Activated CD4-positive, alpha-beta memory T cell treated with anti-CD3 and anti-CD28 coated beads, Interleukin-2, amount 10 ng/mL, durations not matched to agents 7 days and 5 days (primary cell): ENCODE data around the gene CLUH. TPM values are rescaled to one million over a fixed set of nuclear protein-coding genes. Genes with fewer than 3 reads are reported as not detected.

Source experiments
- CTCF ChIA-PET: fragments of 350-600 bp; sonication (Branson Sonifier 250); formaldehyde crosslinking; loops from one replicate; lab custom pipeline; 2021; ENCODE audit warnings: antibody characterized with exemption, inconsistent platforms; lab: Charles Lee
- POLR2A ChIA-PET: fragments of 350-600 bp; sonication (Branson Sonifier 250); formaldehyde crosslinking; loops from one replicate; lab custom pipeline; 2021; ENCODE audit warnings: antibody characterized with exemption; lab: Charles Lee
- DNase-seq: peaks from one replicate; pipeline ENCODE4 v3.0.0-alpha.2; 2020
- H3K27ac Mint-ChIP-seq: one replicate; pipeline ENCODE4 v1.8.0; 2021; ENCODE audit warnings: mild to moderate bottlenecking, mixed read lengths
- H3K27me3 Mint-ChIP-seq: one replicate; pipeline ENCODE4 v1.8.0; 2021; ENCODE audit warnings: mixed read lengths
- H3K36me3 Mint-ChIP-seq: one replicate; pipeline ENCODE4 v1.8.0; 2021; ENCODE audit warnings: low read depth, mixed read lengths
- H3K4me1 Mint-ChIP-seq: one replicate; pipeline ENCODE4 v1.8.0; 2021; ENCODE audit warnings: mixed read lengths
- H3K4me3 Mint-ChIP-seq: one replicate; pipeline ENCODE4 v1.8.0; 2021; ENCODE audit warnings: mild to moderate bottlenecking, mixed read lengths
- H3K9me3 Mint-ChIP-seq: one replicate; pipeline ENCODE4 v1.8.0; 2021; ENCODE audit warnings: mixed read lengths
- total RNA-seq, 2 experiments: library from RNA; stranded (reverse); gene quantifications; one replicate each; pipeline ENCODE4 v1.2.3, GENCODE V29; 2021

The CLUH gene, protein sequence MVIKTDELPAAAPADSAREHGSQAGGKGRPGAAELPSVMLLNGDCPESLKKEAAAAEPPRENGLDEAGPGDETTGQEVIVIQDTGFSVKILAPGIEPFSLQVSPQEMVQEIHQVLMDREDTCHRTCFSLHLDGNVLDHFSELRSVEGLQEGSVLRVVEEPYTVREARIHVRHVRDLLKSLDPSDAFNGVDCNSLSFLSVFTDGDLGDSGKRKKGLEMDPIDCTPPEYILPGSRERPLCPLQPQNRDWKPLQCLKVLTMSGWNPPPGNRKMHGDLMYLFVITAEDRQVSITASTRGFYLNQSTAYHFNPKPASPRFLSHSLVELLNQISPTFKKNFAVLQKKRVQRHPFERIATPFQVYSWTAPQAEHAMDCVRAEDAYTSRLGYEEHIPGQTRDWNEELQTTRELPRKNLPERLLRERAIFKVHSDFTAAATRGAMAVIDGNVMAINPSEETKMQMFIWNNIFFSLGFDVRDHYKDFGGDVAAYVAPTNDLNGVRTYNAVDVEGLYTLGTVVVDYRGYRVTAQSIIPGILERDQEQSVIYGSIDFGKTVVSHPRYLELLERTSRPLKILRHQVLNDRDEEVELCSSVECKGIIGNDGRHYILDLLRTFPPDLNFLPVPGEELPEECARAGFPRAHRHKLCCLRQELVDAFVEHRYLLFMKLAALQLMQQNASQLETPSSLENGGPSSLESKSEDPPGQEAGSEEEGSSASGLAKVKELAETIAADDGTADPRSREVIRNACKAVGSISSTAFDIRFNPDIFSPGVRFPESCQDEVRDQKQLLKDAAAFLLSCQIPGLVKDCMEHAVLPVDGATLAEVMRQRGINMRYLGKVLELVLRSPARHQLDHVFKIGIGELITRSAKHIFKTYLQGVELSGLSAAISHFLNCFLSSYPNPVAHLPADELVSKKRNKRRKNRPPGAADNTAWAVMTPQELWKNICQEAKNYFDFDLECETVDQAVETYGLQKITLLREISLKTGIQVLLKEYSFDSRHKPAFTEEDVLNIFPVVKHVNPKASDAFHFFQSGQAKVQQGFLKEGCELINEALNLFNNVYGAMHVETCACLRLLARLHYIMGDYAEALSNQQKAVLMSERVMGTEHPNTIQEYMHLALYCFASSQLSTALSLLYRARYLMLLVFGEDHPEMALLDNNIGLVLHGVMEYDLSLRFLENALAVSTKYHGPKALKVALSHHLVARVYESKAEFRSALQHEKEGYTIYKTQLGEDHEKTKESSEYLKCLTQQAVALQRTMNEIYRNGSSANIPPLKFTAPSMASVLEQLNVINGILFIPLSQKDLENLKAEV (N-terminal part only)
- total RNA-seq: 10 to 100 TPM; 36.4 to 37.9 TPM

- Mint-ChIP-seq H3K27ac (peak within 1 kb of the TSS; percentile 80), H3K27me3 (no peaks in the 10 kb centered on the region), H3K4me1 (peaks cover 42% of the 10 kb centered on the region), H3K36me3 (no peaks in the 10 kb centered on the region), H3K9me3 (no peaks in the 10 kb centered on the region), H3K4me3 (peak within 1 kb of the TSS; percentile 90)
- ChIA-PET POLR2A (interaction anchor here (0.7 to 1.6 kb wide), 4 partner anchors 23 to 375 kb away, joined by 3 to 5 read pairs (median 3); partner anchors contain the start of genes PAFAH1B1 and TSR1), CTCF (no interaction called here)
- DNase-seq: peak; percentile 97
Observed at GRCh38 chr17:2711608-2712299, at the start of gene CLUH. Gene CLUH, minus strand, starts transcription at chr17:2711764. Its CDS starts 103 bp downstream, at chr17:2711661.

GRCh38 chr17:2758870-2759269, 47.3 kb upstream of the CLUH start:
- ChIA-PET CTCF (no interaction called here), POLR2A (no interaction called here)
- H3K4me1 Mint-ChIP-seq: peaks cover 3% of the 10 kb centered on the region
- H3K9me3 Mint-ChIP-seq: no peaks in the 10 kb centered on the region
- DNase-seq: no peak
- H3K27me3 Mint-ChIP-seq: peaks cover 41% of the 10 kb centered on the region
- H3K36me3 Mint-ChIP-seq: no peaks in the 10 kb centered on the region
- no peak overlapping the region for H3K27ac Mint-ChIP-seq
- H3K4me3 Mint-ChIP-seq: no peak overlapping the region

DNA sequence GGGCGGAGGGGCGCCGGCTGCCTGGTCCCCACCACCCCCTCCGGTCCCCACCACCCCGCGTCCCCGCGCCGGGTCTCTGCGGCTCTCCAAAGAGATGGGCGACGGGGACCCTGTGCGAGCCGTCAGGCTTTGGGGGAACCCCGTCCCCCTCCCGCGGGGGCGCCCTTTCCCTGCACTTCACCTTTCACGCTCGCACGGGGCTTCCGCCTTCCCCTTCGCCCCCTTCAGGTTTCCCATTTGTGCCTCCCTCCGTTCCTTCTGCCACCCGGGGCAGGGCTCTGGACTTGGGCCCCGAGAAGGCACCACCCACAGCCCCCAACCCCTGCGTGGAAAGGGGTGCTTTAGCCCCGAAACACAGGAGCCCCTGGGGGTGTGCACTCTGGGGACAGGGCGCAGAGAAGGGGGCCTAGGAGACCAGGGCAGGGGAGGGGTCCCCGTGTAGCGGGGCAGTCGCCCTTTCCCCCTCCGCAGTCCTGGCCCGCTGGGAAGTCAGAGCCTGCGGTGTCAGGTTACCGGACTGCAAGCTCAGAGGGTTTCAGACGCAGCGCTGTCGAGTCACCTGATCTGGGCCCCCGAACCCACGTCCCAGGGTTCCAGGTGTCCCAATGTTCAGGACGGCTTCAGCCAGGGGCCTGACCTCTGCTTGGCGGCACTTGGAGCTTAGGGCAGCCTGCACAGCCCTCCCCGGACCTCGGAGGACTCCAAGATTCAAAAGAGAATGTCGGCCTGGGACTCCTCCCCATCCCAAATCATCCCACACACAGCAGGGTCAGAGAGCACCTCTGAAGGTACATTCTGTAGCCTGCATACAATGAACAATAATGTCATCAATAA, 44.5 kb upstream of the CLUH start:
- Mint-ChIP-seq H3K4me1 (peaks cover 3% of the 10 kb centered on the region), H3K36me3 (no peaks in the 10 kb centered on the region), H3K27me3 (peaks cover 40% of the 10 kb centered on the region), H3K9me3 (no peaks in the 10 kb centered on the region), H3K4me3 (peak overlapping the region; percentile 27), H3K27ac (no peak overlapping the region)
- POLR2A ChIA-PET: no interaction called here
- CTCF ChIA-PET: no interaction called here
- DNase-seq: no peak

GRCh38 chr17:2751491-2751890, 39.9 kb upstream of the CLUH start:
- Mint-ChIP-seq H3K36me3 (no peaks in the 10 kb centered on the region), H3K9me3 (no peaks in the 10 kb centered on the region), H3K4me1 (peaks cover 5% of the 10 kb centered on the region), H3K27ac (no peak overlapping the region), H3K27me3 (peaks cover 34% of the 10 kb centered on the region), H3K4me3 (no peak overlapping the region)
- no peak for DNase-seq
- ChIA-PET CTCF (interaction anchor here (0.9 kb wide), 1 partner anchor 17 kb away, joined by 3 read pairs; no protein-coding TSS in a partner anchor), POLR2A (no interaction called here)

- Mint-ChIP-seq H3K36me3 (no peaks in the 10 kb centered on the region), H3K4me1 (peaks cover 3% of the 10 kb centered on the region), H3K27ac (no peak overlapping the region), H3K27me3 (peaks cover 31% of the 10 kb centered on the region), H3K4me3 (no peak overlapping the region), H3K9me3 (no peaks in the 10 kb centered on the region)
- ChIA-PET CTCF (no interaction called here), POLR2A (no interaction called here)
- no peak for DNase-seq
Observed at GRCh38 chr17:2750721-2751120, 39.2 kb upstream of the CLUH start.

DNA sequence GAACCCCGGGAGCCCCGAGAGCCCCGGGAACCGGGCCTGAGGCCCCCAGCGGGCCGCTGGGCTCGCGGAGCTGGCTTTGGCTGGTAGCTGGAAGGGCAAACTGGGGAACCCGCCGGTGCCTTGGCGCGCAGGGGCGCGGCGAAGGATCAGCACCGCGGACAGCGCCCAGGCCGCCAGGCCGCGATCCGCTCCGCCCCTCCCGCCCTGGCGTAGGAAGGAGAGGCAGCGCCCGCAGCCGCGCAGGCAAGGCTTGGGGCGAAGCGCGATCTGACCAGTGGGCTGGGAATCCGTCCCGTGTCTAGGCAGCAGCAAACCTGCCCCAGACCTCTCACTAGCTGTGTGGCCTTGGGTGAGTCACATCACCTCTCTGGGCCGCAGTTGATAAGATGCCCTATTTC, 38.2 kb upstream of the CLUH start:
- DNase-seq: peak; percentile 77
- H3K27ac Mint-ChIP-seq: no peak overlapping the region
- H3K27me3 Mint-ChIP-seq: peaks cover 35% of the 10 kb centered on the region
- H3K9me3 Mint-ChIP-seq: no peaks in the 10 kb centered on the region
- ChIA-PET POLR2A (no interaction called here), CTCF (interaction anchor here (0.6 to 0.8 kb wide), 2 partner anchors 25 to 222 kb away, joined by 3 read pairs; no protein-coding TSS in a partner anchor)
- H3K4me3 Mint-ChIP-seq: no peak overlapping the region
- no peaks in the 10 kb centered on the region for H3K36me3 Mint-ChIP-seq
- peaks cover 3% of the 10 kb centered on the region for H3K4me1 Mint-ChIP-seq

DNA sequence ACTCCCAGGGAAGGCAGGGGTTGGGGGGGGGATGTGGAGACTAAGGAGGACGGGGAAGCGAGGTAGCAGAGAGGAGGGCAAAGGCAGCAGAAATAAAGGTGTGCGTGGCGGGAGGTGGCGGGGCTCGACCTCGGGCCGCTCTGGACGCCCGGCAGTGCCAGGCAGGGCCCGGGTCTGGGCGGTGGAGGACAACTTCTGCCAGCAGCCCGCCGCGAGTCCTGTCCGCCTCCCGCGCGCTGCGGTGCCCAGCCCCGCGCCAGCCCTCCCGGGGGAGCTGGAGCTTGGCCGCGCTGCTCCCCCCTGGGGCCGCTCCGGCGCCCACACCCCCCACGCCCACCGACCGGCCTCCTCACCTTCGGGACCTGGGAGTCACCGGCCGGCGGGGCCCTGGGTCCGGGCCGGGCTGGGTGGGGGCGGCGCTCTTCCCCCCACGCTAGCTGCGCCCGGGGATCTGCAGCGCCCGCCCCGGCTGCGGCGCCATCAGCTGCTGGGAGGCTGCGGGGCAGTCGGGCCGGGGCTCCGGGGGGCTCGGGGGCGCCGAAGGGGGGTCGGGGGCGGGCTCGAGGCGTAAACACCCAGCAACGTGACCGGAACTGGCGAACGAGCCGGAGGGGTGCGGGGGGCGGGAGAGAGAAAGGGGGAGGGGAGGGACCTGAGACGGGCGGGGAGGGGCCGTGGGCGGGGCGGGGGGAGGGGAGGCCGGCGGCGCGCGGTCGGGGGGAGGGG, 37.7 kb upstream of the CLUH start, which contains the start of gene CCDC92B:
CCDC92B (minus strand) TSS at position 595 of the 726 bp plus-strand sequence. CDS start 14,507 bp downstream, outside the sequence.
- ChIA-PET POLR2A (no interaction called here), CTCF (interaction anchor here (0.6 to 0.8 kb wide), 2 partner anchors 25 to 223 kb away, joined by 3 read pairs; no protein-coding TSS in a partner anchor)
- Mint-ChIP-seq H3K9me3 (no peaks in the 10 kb centered on the region), H3K4me3 (no peak within 1 kb of the TSS), H3K4me1 (peaks cover 2% of the 10 kb centered on the region), H3K36me3 (no peaks in the 10 kb centered on the region), H3K27me3 (peaks cover 35% of the 10 kb centered on the region), H3K27ac (no peak within 1 kb of the TSS)
- no peak for DNase-seq

DNA sequence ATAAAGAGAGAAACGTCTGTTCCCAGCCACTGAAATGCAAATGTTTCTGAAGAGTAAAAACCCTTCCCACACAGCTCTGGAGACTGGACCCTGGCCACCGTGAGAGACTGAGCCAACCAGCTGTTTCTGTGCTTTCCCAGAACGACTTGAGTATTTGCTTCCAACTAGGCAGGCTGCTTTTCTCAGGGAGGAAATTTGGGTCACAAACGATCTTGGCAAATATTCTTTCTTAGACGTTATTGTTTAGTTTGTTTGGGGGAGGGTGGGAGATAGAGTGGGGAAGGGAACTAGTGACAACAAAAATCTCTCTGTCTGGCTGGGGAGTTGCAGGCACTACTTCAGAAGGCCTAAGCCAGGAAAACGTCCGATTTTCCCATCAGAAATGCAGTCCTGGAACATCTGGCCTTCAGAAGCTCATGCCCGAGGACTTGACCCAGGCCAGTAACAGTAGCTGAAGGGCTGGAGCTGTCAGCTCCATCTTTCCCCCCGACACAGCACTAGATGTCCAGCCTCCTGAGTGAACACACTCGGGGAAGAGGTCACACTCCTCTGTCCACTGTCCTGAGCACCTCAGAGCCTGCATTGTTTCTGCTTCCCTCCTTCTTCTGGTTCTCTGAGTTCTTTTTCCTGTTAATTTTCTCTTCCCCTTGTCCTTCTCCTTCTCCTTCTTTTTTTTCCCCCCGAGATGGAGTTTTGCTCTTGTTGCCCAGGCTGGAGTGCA, 33.9 kb upstream of the CLUH start:
- H3K36me3 Mint-ChIP-seq: no peaks in the 10 kb centered on the region
- H3K4me1 Mint-ChIP-seq: no peaks in the 10 kb centered on the region
- CTCF ChIA-PET: interaction anchor here (0.9 kb wide), 1 partner anchor 9 kb away, joined by 4 read pairs; no protein-coding TSS in a partner anchor
- H3K27ac Mint-ChIP-seq: no peak overlapping the region
- no peaks in the 10 kb centered on the region for H3K9me3 Mint-ChIP-seq
- POLR2A ChIA-PET: no interaction called here
- no peak for DNase-seq
- H3K27me3 Mint-ChIP-seq: peaks cover 34% of the 10 kb centered on the region
- H3K4me3 Mint-ChIP-seq: no peak overlapping the region

GRCh38 chr17:2737693-2738092, 26.1 kb upstream of the CLUH start:
- Mint-ChIP-seq H3K27ac (no peak overlapping the region), H3K27me3 (peaks cover 7% of the 10 kb centered on the region), H3K9me3 (no peaks in the 10 kb centered on the region), H3K4me1 (no peaks in the 10 kb centered on the region), H3K4me3 (no peak overlapping the region), H3K36me3 (no peaks in the 10 kb centered on the region)
- ChIA-PET POLR2A (no interaction called here), CTCF (no interaction called here)
- DNase-seq: no peak

GRCh38 chr17:2736956-2737355, 25.4 kb upstream of the CLUH start:
- H3K4me3 Mint-ChIP-seq: no peak overlapping the region
- H3K27me3 Mint-ChIP-seq: peaks cover 5% of the 10 kb centered on the region
- H3K27ac Mint-ChIP-seq: no peak overlapping the region
- POLR2A ChIA-PET: no interaction called here
- no peak for DNase-seq
- H3K4me1 Mint-ChIP-seq: no peaks in the 10 kb centered on the region
- H3K9me3 Mint-ChIP-seq: no peaks in the 10 kb centered on the region
- H3K36me3 Mint-ChIP-seq: no peaks in the 10 kb centered on the region
- CTCF ChIA-PET: interaction anchor here (1.0 kb wide), 1 partner anchor 9 kb away, joined by 4 read pairs; no protein-coding TSS in a partner anchor
